K562 (cell line): ENCODE measurements around the gene SYF2. TPM values are rescaled to one million over a fixed set of nuclear protein-coding genes. Genes with fewer than 3 reads are reported as not detected.

Experiments
- CXXC5 ChIP-seq: fragments of 250-450 bp; sonication (Bioruptor Pico); IDR thresholded peaks from 2 replicates; pipeline ENCODE4 v1.8.0; 2022; ENCODE audit warnings: inconsistent platforms, mild to moderate bottlenecking, moderate library complexity
- ETS2 ChIP-seq: IDR thresholded peaks from 2 replicates; pipeline ENCODE4 v1.6.1; 2016; ENCODE audit warnings: borderline replicate concordance, missing genetic modification characterization, mild to moderate bottlenecking, moderate library complexity, missing compliant biosample characterization; ENCODE audit not compliant: poor library complexity, severe bottlenecking
- GABPB1 ChIP-seq: sonication (generic); formaldehyde crosslinking; IDR thresholded peaks from 2 replicates; pipeline ENCODE4 v1.8.0; 2022; ENCODE audit warnings: mild to moderate bottlenecking, missing genetic modification reagents
- NRF1 ChIP-seq, 2 experiments: fragments of 450-650 bp; IDR thresholded peaks in 1 of 2; conservative IDR thresholded peaks in 1 of 2; 2 replicates each; pipeline ENCODE4 v1.6.1; 2014; ENCODE audit warnings: mild to moderate bottlenecking in 2 of 2
- TAF1 ChIP-seq: IDR thresholded peaks from 2 replicates; pipeline ENCODE4 v1.6.1; 2011; ENCODE audit warnings: mild to moderate bottlenecking, low read length, moderate library complexity; ENCODE audit not compliant: insufficient read depth, control insufficient read depth, severe bottlenecking; ENCODE audit errors: extremely low read depth
- polyA plus RNA-seq, 8 experiments: library from polyadenylated mRNA; depleted of rRNA in 4 of 8; stranded (reverse) in 5 of 8; unstranded in 3 of 8; fragments of >200 nt; fragmentation: Nextera tagmentation in 2 of 8; fragmentation: Illumina TruSeq in 1 of 8; extraction: Ambion mirVana in 2 of 8; extraction: Trizol in 1 of 8; gene quantifications; 2 replicates each; pipeline versions ENCODE4 v1.2.1 to v1.2.3, GENCODE V29; 2011 to 2014; ENCODE audit warnings: inconsistent platforms in 1 of 8, missing spikeins in 1 of 8
- total RNA-seq, 7 experiments: library from RNA; depleted of rRNA in 6 of 7; stranded (reverse); fragments of >200 nt in 6 of 7; fragmentation: Illumina TruSeq in 2 of 7; extraction: Trizol in 2 of 7; gene quantifications; 2 replicates each; pipeline versions ENCODE4 v1.2.1 to v1.2.3, GENCODE V29; 2011 to 2021; ENCODE audit warnings: low replicate concordance in 1 of 7
- TF ChIP-seq, protein P1 (sequence below): fragments of 450-650 bp; IDR thresholded peaks from 2 replicates; pipeline ENCODE4 v1.6.1; 2016; ENCODE audit warnings: mild to moderate bottlenecking, moderate library complexity
- TF ChIP-seq, protein P2 (sequence below): fragments of 250-450 bp; sonication (Bioruptor Pico); IDR thresholded peaks from 2 replicates; pipeline ENCODE4 v1.4.0; 2020

The SYF2 gene
- total and polyA plus RNA-seq, 9 of the 15 experiments (the other 6 are each of a cell fraction or from before 2014, with no cell fraction given): 20.9 to 69.0 (median 43.2) TPM

DNA sequence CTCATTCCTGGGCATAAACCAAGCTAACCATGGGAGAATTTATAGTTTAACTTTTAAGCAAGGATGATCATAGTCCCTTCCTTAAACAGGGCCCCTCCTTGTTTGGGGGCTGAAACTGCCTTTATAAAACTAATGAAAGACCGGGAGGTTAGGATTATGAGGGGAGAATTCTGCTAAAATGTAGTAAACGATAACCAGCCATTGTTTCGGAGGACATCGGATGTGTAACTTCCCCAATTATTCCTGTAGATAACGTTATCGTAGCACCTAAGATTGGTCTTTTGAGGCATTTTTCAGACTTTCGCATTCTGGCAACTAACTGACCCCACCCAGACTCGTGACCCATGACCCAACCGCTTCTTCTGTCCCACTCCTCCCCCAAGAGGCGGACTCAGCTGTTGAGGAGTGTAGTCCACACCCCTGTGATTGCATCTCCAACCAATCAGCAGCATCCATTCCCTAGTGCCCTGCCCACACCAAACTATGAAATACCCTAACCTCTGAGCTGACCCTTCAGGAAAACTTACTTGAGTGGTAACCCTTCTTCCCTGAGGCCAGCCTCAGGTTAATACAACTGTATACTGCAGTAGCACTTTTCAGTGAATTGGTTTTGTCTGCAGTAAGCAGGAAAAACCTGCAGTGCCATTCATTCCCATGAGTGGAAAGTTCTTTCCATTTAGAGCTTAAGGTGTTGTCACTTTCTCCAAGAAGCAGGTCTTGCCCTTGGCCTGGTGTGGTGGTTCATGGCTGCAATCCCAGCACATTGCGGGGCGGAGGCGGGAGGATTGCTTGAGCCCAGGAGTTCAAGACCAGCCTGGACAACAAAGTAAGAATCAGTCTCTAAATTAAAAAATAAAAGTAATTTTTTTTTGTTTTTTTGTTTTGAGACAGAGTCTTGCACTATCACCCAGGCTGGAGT is 823 bp upstream of the SYF2 start (continued):
- TF ChIP-seq, protein P1, sequence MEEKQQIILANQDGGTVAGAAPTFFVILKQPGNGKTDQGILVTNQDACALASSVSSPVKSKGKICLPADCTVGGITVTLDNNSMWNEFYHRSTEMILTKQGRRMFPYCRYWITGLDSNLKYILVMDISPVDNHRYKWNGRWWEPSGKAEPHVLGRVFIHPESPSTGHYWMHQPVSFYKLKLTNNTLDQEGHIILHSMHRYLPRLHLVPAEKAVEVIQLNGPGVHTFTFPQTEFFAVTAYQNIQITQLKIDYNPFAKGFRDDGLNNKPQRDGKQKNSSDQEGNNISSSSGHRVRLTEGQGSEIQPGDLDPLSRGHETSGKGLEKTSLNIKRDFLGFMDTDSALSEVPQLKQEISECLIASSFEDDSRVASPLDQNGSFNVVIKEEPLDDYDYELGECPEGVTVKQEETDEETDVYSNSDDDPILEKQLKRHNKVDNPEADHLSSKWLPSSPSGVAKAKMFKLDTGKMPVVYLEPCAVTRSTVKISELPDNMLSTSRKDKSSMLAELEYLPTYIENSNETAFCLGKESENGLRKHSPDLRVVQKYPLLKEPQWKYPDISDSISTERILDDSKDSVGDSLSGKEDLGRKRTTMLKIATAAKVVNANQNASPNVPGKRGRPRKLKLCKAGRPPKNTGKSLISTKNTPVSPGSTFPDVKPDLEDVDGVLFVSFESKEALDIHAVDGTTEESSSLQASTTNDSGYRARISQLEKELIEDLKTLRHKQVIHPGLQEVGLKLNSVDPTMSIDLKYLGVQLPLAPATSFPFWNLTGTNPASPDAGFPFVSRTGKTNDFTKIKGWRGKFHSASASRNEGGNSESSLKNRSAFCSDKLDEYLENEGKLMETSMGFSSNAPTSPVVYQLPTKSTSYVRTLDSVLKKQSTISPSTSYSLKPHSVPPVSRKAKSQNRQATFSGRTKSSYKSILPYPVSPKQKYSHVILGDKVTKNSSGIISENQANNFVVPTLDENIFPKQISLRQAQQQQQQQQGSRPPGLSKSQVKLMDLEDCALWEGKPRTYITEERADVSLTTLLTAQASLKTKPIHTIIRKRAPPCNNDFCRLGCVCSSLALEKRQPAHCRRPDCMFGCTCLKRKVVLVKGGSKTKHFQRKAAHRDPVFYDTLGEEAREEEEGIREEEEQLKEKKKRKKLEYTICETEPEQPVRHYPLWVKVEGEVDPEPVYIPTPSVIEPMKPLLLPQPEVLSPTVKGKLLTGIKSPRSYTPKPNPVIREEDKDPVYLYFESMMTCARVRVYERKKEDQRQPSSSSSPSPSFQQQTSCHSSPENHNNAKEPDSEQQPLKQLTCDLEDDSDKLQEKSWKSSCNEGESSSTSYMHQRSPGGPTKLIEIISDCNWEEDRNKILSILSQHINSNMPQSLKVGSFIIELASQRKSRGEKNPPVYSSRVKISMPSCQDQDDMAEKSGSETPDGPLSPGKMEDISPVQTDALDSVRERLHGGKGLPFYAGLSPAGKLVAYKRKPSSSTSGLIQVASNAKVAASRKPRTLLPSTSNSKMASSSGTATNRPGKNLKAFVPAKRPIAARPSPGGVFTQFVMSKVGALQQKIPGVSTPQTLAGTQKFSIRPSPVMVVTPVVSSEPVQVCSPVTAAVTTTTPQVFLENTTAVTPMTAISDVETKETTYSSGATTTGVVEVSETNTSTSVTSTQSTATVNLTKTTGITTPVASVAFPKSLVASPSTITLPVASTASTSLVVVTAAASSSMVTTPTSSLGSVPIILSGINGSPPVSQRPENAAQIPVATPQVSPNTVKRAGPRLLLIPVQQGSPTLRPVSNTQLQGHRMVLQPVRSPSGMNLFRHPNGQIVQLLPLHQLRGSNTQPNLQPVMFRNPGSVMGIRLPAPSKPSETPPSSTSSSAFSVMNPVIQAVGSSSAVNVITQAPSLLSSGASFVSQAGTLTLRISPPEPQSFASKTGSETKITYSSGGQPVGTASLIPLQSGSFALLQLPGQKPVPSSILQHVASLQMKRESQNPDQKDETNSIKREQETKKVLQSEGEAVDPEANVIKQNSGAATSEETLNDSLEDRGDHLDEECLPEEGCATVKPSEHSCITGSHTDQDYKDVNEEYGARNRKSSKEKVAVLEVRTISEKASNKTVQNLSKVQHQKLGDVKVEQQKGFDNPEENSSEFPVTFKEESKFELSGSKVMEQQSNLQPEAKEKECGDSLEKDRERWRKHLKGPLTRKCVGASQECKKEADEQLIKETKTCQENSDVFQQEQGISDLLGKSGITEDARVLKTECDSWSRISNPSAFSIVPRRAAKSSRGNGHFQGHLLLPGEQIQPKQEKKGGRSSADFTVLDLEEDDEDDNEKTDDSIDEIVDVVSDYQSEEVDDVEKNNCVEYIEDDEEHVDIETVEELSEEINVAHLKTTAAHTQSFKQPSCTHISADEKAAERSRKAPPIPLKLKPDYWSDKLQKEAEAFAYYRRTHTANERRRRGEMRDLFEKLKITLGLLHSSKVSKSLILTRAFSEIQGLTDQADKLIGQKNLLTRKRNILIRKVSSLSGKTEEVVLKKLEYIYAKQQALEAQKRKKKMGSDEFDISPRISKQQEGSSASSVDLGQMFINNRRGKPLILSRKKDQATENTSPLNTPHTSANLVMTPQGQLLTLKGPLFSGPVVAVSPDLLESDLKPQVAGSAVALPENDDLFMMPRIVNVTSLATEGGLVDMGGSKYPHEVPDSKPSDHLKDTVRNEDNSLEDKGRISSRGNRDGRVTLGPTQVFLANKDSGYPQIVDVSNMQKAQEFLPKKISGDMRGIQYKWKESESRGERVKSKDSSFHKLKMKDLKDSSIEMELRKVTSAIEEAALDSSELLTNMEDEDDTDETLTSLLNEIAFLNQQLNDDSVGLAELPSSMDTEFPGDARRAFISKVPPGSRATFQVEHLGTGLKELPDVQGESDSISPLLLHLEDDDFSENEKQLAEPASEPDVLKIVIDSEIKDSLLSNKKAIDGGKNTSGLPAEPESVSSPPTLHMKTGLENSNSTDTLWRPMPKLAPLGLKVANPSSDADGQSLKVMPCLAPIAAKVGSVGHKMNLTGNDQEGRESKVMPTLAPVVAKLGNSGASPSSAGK: 0 out of 2 replicates have a peak, but pooled peaks have one; percentile 6
- TF ChIP-seq TAF1 (peak; percentile 41), NRF1 (conservative IDR thresholded peaks at IDR 0.05 in 1 of 2, IDR thresholded peaks at IDR 0.05 in 1 of 2) (peak in 1 of 2 experiments; percentile 48; a peak in 1 of 4 replicates), GABPB1 (CRISPR knock-in tag) (no peak), ETS2 (no peak), CXXC5 (peak; percentile 67)
- TF ChIP-seq, protein P2, sequence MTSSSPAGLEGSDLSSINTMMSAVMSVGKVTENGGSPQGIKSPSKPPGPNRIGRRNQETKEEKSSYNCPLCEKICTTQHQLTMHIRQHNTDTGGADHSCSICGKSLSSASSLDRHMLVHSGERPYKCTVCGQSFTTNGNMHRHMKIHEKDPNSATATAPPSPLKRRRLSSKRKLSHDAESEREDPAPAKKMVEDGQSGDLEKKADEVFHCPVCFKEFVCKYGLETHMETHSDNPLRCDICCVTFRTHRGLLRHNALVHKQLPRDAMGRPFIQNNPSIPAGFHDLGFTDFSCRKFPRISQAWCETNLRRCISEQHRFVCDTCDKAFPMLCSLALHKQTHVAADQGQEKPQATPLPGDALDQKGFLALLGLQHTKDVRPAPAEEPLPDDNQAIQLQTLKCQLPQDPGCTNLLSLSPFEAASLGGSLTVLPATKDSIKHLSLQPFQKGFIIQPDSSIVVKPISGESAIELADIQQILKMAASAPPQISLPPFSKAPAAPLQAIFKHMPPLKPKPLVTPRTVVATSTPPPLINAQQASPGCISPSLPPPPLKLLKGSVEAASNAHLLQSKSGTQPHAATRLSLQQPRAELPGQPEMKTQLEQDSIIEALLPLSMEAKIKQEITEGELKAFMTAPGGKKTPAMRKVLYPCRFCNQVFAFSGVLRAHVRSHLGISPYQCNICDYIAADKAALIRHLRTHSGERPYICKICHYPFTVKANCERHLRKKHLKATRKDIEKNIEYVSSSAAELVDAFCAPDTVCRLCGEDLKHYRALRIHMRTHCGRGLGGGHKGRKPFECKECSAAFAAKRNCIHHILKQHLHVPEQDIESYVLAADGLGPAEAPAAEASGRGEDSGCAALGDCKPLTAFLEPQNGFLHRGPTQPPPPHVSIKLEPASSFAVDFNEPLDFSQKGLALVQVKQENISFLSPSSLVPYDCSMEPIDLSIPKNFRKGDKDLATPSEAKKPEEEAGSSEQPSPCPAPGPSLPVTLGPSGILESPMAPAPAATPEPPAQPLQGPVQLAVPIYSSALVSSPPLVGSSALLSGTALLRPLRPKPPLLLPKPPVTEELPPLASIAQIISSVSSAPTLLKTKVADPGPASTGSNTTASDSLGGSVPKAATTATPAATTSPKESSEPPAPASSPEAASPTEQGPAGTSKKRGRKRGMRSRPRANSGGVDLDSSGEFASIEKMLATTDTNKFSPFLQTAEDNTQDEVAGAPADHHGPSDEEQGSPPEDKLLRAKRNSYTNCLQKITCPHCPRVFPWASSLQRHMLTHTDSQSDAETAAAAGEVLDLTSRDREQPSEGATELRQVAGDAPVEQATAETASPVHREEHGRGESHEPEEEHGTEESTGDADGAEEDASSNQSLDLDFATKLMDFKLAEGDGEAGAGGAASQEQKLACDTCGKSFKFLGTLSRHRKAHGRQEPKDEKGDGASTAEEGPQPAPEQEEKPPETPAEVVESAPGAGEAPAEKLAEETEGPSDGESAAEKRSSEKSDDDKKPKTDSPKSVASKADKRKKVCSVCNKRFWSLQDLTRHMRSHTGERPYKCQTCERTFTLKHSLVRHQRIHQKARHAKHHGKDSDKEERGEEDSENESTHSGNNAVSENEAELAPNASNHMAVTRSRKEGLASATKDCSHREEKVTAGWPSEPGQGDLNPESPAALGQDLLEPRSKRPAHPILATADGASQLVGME (CRISPR knock-in tag): no peak
